Upper lobe of left lung (tissue), 4 donors: ENCODE data around the gene SLC8A3.

Experiments used
- CTCF ChIP-seq, 6 experiments: fragments of 450-650 bp in 4 of 6; fragments of 200-600 bp in 2 of 6; sonication (generic) in 2 of 6; IDR thresholded peaks; one replicate each; pipeline ENCODE4 v1.5.1; 2016 to 2019; ENCODE audit warnings: antibody characterized with exemption in 6 of 6
- POLR2A ChIP-seq, 4 donors: fragments of 450-650 bp; IDR thresholded peaks; one replicate each; pipeline ENCODE4 v1.5.1; 2016 to 2017; ENCODE audit warnings: antibody characterized with exemption in 4 of 4, mild to moderate bottlenecking in 2 of 4

DNA sequence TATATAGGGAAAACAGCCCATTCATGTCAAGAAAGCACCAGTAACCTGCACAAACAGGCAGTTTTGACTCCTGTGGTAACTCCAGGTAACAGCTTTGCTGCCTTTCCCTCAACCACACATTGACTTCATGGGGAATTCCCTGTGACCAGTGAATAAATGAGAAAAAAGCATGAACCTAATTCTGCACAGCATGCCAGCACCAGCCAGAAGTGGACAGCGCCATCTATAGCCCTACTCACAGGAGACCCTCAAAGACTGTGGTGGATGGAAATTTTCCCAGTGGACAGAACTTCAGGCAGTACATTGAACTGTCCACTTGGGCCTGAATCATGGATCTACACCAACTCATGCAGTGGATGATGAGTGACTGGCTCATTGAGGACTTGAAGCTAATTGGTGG, 152.1 kb downstream of the SLC8A3 start:
- TF ChIP-seq CTCF (IDR thresholded peaks at IDR 0.05) (no peak), POLR2A (IDR thresholded peaks at IDR 0.05) (no peak)
